GM20431 (cell line): ENCODE measurements around the gene FBXW8.

Source experiments
- in situ Hi-C: fragments of 300-500 bp; cut with MseI, MboI; formaldehyde crosslinking; loops from one replicate; pipeline ENCODE4 v1.15.0; 2020; ENCODE audit warnings: low sequenced_read_pairs; ENCODE audit not compliant: unreplicated experiment

The FBXW8 gene

GRCh38 chr12:116982791-116983411 lies 72.2 kb downstream of the FBXW8 start:
- in situ Hi-C loops: no loop called here

DNA sequence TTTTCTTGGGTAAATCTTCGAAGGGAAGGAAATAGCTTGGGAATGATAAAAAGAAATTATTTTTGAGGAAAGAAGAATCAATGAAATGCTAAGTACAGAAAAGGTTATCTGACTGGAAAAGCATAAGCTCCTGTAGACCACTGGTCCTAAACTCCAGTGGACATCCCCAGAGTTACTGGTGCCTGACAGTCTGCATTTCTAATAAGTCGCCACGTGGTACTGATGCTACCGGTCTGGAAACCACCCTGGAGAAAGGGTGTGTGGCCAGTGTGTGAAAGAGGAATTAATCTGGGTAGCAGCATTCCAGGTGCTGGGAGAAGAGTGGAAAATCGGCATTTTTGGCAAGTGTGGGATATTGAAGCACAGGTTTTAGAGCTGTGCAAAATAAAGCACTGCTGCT lies 73.3 kb downstream of the FBXW8 start:
- in situ Hi-C loops: no loop called here

- in situ Hi-C loops: no loop called here
Measured at GRCh38 chr12:116990329-116990728, 79.6 kb downstream of the FBXW8 start.

DNA sequence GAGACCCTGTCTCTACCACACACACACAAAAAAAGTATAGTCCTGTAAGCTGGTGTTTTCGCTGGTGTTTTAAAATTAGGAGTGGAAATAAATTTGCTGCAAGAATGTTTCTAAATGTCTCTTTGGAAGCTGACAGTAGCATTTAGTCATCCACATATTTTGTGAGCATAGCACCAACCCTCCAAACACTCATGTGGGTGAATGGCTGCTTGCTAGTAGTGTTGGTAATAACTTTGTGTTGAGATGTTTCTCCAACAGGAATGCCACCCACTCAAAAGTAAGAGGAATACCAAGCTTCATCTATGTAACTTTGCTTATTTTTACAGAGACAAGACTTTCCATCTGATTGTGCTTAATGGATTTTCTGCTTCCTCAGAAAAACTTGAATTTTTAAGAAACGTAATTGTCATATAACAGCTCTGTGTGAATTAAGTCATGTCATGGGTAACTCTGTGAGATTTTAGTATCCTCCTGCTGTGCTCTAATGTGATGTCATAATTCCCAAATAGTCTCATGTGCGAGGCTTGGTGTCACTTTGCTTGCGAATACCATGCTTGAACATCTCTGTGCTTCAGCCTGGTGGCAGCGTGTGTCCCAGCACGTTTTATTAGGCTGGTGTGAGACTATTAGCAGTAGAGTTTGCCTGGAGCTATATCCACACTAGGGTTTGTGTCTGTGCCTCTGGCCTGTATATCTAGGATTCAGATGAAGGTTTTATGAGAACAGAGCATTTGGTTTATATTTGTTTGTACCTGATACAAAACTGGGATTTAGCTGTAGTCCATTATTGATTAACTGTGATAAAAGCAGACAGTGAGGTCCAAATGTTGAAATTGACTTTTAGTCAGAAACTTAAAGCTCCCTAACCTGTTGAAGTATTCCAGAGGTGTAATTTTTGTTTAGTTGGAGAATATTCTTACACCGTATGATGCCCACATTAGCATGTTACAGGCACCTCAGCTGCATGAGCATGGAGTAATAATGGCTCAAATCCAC lies 80.5 kb downstream of the FBXW8 start:
- in situ Hi-C loops: no loop called here

- in situ Hi-C loops: no loop called here
Measured at GRCh38 chr12:116996093-116996492, 85.3 kb downstream of the FBXW8 start.

- in situ Hi-C loops: no loop called here
Measured at GRCh38 chr12:116996621-116997020, 85.9 kb downstream of the FBXW8 start.

- in situ Hi-C loops: no loop called here
Measured at GRCh38 chr12:116999066-116999465, 88.3 kb downstream of the FBXW8 start.

GRCh38 chr12:117000316-117000715 lies 89.6 kb downstream of the FBXW8 start:
- in situ Hi-C loops: no loop called here

- in situ Hi-C loops: no loop called here
Measured at GRCh38 chr12:117002051-117002817, 91.5 kb downstream of the FBXW8 start.

DNA sequence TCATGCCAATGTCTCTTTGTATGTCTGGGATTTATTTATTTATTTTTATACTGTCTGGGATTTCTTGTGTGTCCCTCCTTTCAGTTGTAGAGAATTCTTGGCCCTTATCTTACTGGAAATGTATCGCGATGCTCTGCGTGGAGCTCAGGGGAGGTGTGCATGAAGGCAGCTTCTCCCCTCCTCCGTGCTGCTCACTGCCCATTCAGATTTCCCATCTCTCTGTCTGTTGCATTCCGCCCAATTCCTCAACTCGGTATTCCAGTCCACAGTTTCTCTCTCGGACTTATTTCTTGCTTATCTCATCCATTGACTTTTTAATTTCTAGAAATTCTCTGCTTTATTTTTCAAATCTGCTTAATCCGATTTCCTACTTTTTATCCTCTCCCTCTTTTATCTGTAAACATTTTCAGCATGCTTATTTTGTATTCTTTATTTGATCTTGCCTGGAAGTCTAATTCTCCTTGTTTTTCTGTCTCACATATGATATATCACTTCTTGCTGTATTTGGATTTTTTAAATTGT lies 93.2 kb downstream of the FBXW8 start:
- in situ Hi-C loops: no loop called here

DNA sequence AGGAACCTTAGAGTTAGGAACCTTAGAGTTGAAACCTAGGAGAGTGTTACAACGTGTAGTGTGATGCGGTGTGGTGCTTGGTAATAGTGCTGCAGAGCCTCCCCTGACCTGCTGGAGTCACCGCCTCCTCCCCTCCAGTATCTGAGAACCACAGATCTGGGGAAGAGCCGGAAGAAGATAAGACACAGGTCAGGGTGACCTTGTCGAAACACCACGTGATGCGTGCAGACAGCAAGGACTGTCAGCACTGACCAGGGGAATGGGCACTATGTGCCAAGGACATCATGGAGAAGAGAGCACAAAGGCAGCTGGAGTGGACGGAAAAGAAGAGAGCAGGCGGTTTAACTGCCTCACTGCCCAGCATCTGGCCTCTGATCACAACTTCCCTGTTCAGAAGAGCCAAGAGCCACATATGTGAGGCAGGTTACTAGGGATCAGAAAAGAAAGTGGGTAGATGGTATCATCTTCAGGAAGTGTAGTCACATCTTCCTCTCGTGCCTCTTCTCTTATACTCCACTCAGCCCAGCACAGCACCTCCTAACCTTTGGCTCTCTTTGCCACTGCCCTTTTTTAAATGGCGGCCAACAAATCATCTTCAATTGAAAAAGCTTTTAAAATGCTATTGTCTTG lies 94.8 kb downstream of the FBXW8 start:
- in situ Hi-C loops: no loop called here

- in situ Hi-C loops: no loop called here
Measured at GRCh38 chr12:117006333-117006732, 95.6 kb downstream of the FBXW8 start.

GRCh38 chr12:117007577-117007976 lies 96.8 kb downstream of the FBXW8 start:
- in situ Hi-C loops: no loop called here

- in situ Hi-C loops: no loop called here
Measured at GRCh38 chr12:117009759-117010158, 99.0 kb downstream of the FBXW8 start.

GRCh38 chr12:117010693-117011451 lies 100.1 kb downstream of the FBXW8 start:
- in situ Hi-C loops: no loop called here

DNA sequence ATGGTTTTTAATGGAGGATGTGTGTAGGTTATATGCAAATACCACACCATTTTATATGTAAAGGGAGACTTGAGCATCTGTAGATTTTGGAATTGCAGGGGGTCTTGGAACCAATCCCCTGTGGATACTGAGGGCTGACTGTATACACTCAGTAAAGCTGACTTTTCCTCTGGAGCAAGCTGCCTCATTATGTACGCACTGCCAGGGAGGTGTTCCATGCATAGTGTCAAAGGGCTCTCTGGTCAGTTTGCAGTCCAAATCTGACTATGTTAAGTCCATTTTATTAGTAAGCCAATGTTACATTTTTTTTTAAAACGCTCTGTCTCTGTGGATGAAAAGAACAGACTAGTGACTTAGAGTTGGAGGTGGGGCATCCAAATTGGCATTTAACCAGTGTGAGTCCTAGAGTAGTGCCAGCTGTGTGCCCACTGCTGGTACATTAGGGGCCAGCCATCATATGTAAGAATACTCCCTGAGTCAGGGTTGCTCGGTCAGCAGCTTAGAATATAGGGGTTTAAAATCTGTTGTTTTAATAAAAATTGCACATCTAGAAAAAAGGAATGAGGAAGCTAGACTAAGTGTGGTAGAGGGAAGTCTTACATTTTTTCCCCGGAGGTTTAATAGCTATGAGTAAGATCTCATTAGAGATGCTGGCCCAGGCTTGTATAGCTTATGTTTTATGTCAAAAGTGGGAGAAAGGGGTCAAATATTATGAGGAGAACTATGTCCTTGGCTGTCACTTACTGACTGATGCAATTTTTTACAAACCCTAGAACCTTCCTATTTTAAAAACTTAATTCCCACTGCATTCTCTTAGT lies 101.4 kb downstream of the FBXW8 start:
- in situ Hi-C loops: no loop called here

DNA sequence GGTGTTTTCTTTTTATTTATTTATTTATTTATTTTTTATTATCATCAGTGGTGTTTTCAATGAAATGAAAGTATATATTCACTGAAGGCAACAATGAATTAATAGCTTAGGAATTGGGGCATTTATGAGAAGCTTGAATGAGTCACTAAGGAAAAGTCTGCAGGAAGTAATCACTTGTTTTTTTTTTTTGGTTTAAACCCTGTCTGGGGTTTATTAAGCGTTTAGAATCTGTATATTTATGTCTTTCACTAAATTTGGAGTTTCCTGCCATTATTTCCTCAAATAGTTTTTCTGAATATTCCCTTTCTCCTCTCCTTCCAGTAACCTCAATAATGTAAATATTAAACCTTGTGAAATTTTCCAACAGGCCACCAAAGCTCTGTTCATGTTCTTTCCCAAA lies 103.0 kb downstream of the FBXW8 start:
- in situ Hi-C loops: no loop called here

GRCh38 chr12:117014342-117014887 lies 103.7 kb downstream of the FBXW8 start:
- in situ Hi-C loops: no loop called here
